GM21528 (cell line): ENCODE measurements around the gene RAD51B.
"Not testable (repeated sequence)": the region's sequence is repeated elsewhere in the genome, so short reads cannot be mapped to it uniquely, and the experiment has no call there.

Source experiments
- ATAC-seq: cut with Tn5 transposase; IDR thresholded peaks from one replicate; pipeline ENCODE4 v1.9.1; 2021; ENCODE audit warnings: mild to moderate bottlenecking, moderate library complexity; ENCODE audit not compliant: unreplicated experiment, low FRiP score

RAD51B gene

DNA sequence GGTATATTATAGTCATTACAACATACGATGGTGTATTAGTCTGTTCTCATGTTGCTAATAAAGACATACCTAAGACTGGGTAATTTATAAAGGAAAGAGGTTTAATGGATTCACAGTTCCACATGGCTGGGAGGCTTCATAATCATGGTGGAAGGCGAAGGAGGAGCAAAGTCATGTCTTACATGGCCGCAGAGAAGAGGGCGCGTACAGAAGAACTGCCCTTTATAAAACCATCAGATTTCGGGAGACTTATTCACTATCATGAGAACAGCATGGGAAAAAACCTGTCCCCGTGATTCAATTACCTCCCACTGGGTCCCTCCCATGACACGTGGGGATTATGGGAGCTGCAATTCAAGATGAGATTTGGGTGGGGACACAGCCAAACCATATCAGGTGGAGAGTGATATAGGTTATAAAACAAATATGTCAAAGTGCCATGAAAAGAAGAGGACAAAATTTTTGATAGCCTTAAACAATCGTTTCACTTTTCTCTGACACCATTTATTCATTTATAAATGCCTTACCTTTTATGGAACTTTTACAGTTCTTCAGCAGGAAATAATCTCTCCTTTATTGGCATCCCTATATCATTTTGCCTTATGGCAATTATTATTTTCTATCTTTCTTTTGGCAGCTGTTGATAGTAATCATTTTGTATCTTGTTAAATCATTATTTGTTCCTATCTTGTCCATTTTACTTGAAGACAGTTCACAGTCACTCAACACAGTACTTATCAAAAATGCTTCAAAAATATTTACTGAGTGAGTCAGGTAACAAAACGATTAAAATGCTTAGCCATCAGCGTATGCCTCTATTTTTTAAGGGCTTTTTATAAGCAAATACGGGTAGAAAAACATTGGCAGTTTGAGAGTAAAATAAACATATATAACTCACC lies 196.0 kb downstream of the RAD51B start:
- ATAC-seq: no peak

- no peak for ATAC-seq
These were observed 196.8 kb downstream of the RAD51B start for GRCh38 chr14:68016255-68016914.

- ATAC-seq: no peak
These were observed 199.0 kb downstream of the RAD51B start for GRCh38 chr14:68018598-68018997.

- ATAC-seq: no peak
These were observed 200.9 kb downstream of the RAD51B start for GRCh38 chr14:68020493-68020892.

- ATAC-seq: no peak
These were observed 201.6 kb downstream of the RAD51B start for GRCh38 chr14:68020999-68021663.

GRCh38 chr14:68027276-68027675 lies 207.7 kb downstream of the RAD51B start:
- ATAC-seq: no peak

- no peak for ATAC-seq
These were observed 208.5 kb downstream of the RAD51B start for GRCh38 chr14:68028075-68028474.

GRCh38 chr14:68031011-68031410 lies 211.4 kb downstream of the RAD51B start:
- not testable (repeated sequence) for ATAC-seq

DNA sequence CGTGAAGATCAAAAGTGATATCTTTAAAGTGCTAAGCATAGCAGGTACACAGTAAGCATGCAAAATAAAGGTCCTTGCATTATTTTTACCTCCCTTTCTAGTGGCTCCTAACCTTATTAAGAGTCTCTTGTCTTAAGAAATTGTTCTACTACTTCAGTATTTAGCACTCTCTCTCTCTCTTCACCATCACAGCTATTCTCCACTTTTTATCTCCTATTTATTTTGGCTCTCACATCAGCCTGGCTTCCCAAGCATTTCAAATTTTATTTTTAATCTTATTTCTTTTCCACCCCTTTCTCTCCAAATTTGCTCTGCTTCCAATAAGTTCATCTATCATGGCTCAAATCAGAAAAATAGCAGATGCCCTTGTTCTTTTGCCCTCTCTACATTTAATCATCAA lies 212.6 kb downstream of the RAD51B start:
- ATAC-seq: no peak

GRCh38 chr14:68033336-68033932 lies 213.9 kb downstream of the RAD51B start:
- no peak for ATAC-seq

DNA sequence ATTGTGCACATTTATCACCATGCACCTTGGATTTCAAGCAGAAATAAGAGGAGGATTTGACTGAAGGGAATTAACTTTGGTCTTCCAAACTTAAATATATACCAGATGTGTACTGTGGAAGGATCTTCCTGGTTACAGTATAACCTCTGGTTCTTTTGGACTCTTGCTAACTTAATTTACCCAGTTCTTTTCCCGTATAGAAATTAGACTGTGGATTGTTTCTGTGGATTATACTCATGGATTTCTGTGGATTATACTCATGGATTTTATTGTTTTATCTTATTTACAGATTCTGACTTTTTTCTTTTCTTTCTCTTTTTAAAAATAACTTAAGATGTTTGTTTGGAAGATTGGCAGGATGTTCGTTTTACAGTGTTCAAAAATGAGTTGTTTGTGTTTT lies 215.3 kb downstream of the RAD51B start:
- no peak for ATAC-seq

DNA sequence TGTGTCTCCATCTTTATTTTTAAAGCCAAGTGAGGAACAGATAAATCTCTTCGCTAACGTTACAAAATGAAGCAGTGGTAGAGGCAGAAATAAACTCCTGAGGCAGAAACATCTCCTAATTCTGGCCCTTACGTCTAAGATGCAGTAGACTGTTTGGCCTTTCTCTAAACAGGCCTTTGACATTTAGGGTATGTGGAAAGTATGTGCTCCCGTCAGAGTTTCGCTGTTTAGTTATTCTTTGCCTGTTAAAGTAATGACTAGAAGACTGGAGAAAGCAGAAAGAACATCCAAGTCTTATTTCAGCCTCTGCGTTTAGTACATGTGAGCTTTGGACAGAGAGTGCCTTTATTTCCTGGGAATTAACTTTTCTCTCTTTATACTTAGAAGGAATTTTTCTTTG lies 216.6 kb downstream of the RAD51B start:
- no peak for ATAC-seq

- ATAC-seq: no peak
These were observed 220.0 kb downstream of the RAD51B start for GRCh38 chr14:68039593-68039992.

DNA sequence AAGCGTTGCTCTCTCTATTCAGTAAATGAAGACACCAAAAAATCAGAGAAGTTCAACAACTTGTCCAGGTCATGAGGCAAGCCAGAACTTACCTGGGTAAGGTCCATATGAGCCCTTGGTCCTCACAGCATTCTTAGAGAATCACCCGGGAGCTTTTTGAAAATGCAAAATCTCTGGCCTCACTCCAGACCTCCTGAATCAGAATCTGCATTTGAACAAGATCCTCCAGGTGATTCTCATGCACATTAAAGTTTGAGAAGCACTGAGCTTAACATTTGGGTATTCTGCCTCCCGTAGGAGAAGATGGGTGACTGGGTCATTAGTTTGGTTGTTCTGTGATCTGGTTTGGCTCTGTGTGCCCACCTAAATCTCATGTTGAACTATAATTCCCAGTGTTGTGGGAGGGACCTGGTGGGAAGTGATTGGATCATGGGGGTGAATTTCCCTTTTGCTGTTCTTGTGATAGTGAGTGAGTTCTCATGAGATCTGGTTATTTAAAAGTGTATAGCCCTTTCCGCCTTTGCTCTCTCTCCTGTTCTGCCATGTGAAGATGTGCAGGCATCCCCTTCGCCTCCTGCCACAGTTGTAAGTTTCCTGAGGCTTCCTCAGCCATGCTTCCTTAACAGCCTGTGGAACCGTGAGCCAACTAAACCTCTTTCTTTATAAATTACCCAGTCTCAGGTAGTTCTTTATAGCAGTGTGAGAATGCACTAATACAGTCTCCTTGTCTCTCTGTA lies 221.2 kb downstream of the RAD51B start:
- ATAC-seq: no peak

DNA sequence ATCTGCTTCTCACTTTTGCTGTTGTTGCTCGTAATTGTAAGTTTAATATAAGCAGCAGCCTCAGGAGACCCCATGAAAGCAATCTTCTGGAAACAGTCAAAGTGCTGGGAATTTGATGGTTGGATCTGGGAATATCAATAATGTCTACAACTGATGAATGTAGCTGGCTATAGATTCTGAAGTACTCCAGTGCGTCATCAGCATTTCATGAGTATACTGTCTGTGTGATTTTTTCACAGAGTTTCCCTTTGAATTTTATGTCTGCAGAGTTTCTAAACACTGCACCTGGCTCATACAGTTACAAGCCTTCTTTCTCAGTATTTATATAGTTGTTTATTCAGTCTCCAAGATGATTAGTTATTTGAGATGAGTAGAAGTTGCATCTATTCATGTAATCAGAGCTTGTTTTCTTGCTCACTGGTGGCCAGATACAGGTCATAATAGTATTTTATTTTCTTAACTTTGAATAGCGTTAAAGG lies 222.3 kb downstream of the RAD51B start:
- ATAC-seq: no peak

DNA sequence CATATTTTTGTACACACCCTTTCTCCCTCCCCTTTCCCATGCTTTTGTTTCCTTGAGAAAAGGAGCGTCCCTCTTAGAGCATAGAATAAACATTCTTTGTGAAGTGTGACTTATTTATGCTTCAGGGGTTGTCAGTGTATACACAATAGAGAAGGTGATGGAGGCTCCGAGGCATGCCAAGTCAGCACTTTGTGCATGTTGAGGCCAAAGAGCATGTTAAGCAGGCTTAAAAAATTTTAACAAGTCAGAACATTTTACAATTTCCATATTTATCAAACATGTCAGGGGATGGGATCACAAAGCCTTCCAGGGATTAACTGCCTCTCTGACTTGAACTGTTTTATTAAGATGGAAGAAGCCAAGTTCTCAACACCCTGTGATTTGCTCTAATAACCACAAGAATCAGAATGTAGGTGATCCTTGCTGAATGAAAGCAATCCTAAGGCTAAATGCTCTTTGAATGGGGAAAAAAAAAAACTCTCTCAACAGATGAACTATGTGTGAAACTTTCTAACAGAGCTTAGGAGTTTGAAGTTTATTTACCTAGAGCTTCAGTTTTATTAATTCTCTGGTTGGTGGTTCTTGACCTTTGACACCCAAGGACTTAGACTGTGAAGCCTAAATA lies 223.1 kb downstream of the RAD51B start:
- no peak for ATAC-seq

GRCh38 chr14:68043752-68044151 lies 224.2 kb downstream of the RAD51B start:
- ATAC-seq: no peak

DNA sequence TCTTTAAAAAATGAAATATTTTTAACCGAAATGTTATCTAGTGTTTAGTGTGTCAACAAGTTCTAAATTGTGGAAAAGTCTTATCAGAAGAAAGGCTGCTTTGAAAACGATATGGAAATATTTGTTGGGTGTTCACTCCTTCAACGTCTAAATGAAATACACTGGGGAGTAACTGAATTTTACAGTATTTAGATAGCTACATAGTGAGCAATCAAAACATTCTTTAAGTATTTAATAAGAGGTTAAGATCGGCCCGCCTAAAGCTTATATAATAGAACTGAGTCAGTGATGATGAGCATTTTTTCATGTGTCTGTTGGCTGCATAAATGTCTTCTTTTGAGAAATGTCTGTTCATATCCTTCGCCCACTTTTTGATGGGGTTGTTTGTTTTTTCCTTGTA lies 228.3 kb downstream of the RAD51B start:
- no peak for ATAC-seq

- ATAC-seq: not testable (repeated sequence)
These were observed 229.2 kb downstream of the RAD51B start for GRCh38 chr14:68048815-68049214.

GRCh38 chr14:68050177-68050576 lies 230.6 kb downstream of the RAD51B start:
- ATAC-seq: no peak
